Measurements from ENCODE around the gene IGSF9.

Gene IGSF9

GRCh38 chr1:159953536-159954515 lies 8.4 kb upstream of the IGSF9 start, which contains the start of gene SLAMF9:
Gene SLAMF9, minus strand, starts transcription at chr1:159954237. Its CDS starts 100 bp downstream, at chr1:159954137.
- Histone ChIP-seq H3K4me3 (ENCODE audit: low read length) (no peak within 1 kb of the TSS), H3K27me3 (replicated peaks; ENCODE audit: control insufficient read depth, insufficient read depth, low read length) (no peaks in the 10 kb centered on the region), H3K4me1 (ENCODE audit: control insufficient read depth, insufficient read depth, low read length) (peaks cover 10% of the 10 kb centered on the region), H3K9me3 (ENCODE audit: control insufficient read depth, low read length) (no peaks in the 10 kb centered on the region), H3K9ac (ENCODE audit: low read length) (no peak within 1 kb of the TSS), H3K36me3 (ENCODE audit: control insufficient read depth, insufficient read depth, low read length, severe bottlenecking) (no peaks in the 10 kb centered on the region)
- peak; percentile 25 for DNase-seq (ENCODE audit: low read depth)

- DNase-seq (ENCODE audit: low read depth) = no peak
- Histone ChIP-seq H3K4me1 (ENCODE audit: control insufficient read depth, insufficient read depth, low read length) (peaks cover 10% of the 10 kb centered on the region), H3K27me3 (replicated peaks; ENCODE audit: control insufficient read depth, insufficient read depth, low read length) (no peaks in the 10 kb centered on the region), H3K9me3 (ENCODE audit: control insufficient read depth, low read length) (no peaks in the 10 kb centered on the region), H3K4me3 (ENCODE audit: low read length) (no peak overlapping the region), H3K9ac (ENCODE audit: low read length) (no peak overlapping the region), H3K36me3 (ENCODE audit: control insufficient read depth, insufficient read depth, low read length, severe bottlenecking) (no peaks in the 10 kb centered on the region)
These were observed 7.5 kb upstream of the IGSF9 start for GRCh38 chr1:159952932-159953331.

GRCh38 chr1:159951551-159951950 lies 6.1 kb upstream of the IGSF9 start:
- DNase-seq (ENCODE audit: low read depth) = no peak
- H3K4me3 ChIP-seq (ENCODE audit: low read length) = no peak overlapping the region
- no peaks in the 10 kb centered on the region for H3K9me3 ChIP-seq (ENCODE audit: control insufficient read depth, low read length)
- H3K27me3 ChIP-seq (replicated peaks; ENCODE audit: control insufficient read depth, insufficient read depth, low read length) = no peaks in the 10 kb centered on the region
- peaks cover 10% of the 10 kb centered on the region for H3K4me1 ChIP-seq (ENCODE audit: control insufficient read depth, insufficient read depth, low read length)
- H3K9ac ChIP-seq (ENCODE audit: low read length) = no peak overlapping the region
- H3K36me3 ChIP-seq (ENCODE audit: control insufficient read depth, insufficient read depth, low read length, severe bottlenecking) = no peaks in the 10 kb centered on the region

GRCh38 chr1:159951016-159951415 lies 5.6 kb upstream of the IGSF9 start:
- Histone ChIP-seq H3K9me3 (ENCODE audit: control insufficient read depth, low read length) (no peaks in the 10 kb centered on the region), H3K4me3 (ENCODE audit: low read length) (no peak overlapping the region), H3K9ac (ENCODE audit: low read length) (no peak overlapping the region), H3K27me3 (replicated peaks; ENCODE audit: control insufficient read depth, insufficient read depth, low read length) (no peaks in the 10 kb centered on the region), H3K4me1 (ENCODE audit: control insufficient read depth, insufficient read depth, low read length) (peaks cover 11% of the 10 kb centered on the region), H3K36me3 (ENCODE audit: control insufficient read depth, insufficient read depth, low read length, severe bottlenecking) (no peaks in the 10 kb centered on the region)
- DNase-seq (ENCODE audit: low read depth) = no peak

- DNase-seq (ENCODE audit: low read depth) = no peak
- H3K36me3 ChIP-seq (ENCODE audit: control insufficient read depth, insufficient read depth, low read length, severe bottlenecking) = no peaks in the 10 kb centered on the region
- no peaks in the 10 kb centered on the region for H3K9me3 ChIP-seq (ENCODE audit: control insufficient read depth, low read length)
- peaks cover 6% of the 10 kb centered on the region for H3K27me3 ChIP-seq (replicated peaks; ENCODE audit: control insufficient read depth, insufficient read depth, low read length)
- no peak overlapping the region for H3K4me3 ChIP-seq (ENCODE audit: low read length)
- no peak overlapping the region for H3K9ac ChIP-seq (ENCODE audit: low read length)
- peaks cover 19% of the 10 kb centered on the region for H3K4me1 ChIP-seq (ENCODE audit: control insufficient read depth, insufficient read depth, low read length)
These were observed 4.6 kb upstream of the IGSF9 start for GRCh38 chr1:159949981-159950381.

- DNase-seq (ENCODE audit: low read depth) = no peak
- Histone ChIP-seq H3K27me3 (replicated peaks; ENCODE audit: control insufficient read depth, insufficient read depth, low read length) (peaks cover 15% of the 10 kb centered on the region), H3K36me3 (ENCODE audit: control insufficient read depth, insufficient read depth, low read length, severe bottlenecking) (no peaks in the 10 kb centered on the region), H3K9ac (ENCODE audit: low read length) (no peak overlapping the region), H3K4me3 (ENCODE audit: low read length) (no peak overlapping the region), H3K4me1 (ENCODE audit: control insufficient read depth, insufficient read depth, low read length) (peaks cover 19% of the 10 kb centered on the region), H3K9me3 (ENCODE audit: control insufficient read depth, low read length) (no peaks in the 10 kb centered on the region)
These were observed 3.7 kb upstream of the IGSF9 start for GRCh38 chr1:159949123-159949522.

- Histone ChIP-seq H3K9ac (ENCODE audit: low read length) (no peak overlapping the region), H3K36me3 (ENCODE audit: control insufficient read depth, insufficient read depth, low read length, severe bottlenecking) (no peaks in the 10 kb centered on the region), H3K9me3 (ENCODE audit: control insufficient read depth, low read length) (no peaks in the 10 kb centered on the region), H3K27me3 (replicated peaks; ENCODE audit: control insufficient read depth, insufficient read depth, low read length) (peaks cover 25% of the 10 kb centered on the region), H3K4me1 (ENCODE audit: control insufficient read depth, insufficient read depth, low read length) (peaks cover 19% of the 10 kb centered on the region), H3K4me3 (ENCODE audit: low read length) (no peak overlapping the region)
- DNase-seq (ENCODE audit: low read depth) = no peak
These were observed 2.5 kb upstream of the IGSF9 start for GRCh38 chr1:159947942-159948341.

GRCh38 chr1:159946242-159947187 lies 1.1 kb upstream of the IGSF9 start:
- Histone ChIP-seq H3K27me3 (replicated peaks; ENCODE audit: control insufficient read depth, insufficient read depth, low read length) (peaks cover 33% of the 10 kb centered on the region), H3K9ac (ENCODE audit: low read length) (no peak overlapping the region), H3K9me3 (ENCODE audit: control insufficient read depth, low read length) (no peaks in the 10 kb centered on the region), H3K4me1 (ENCODE audit: control insufficient read depth, insufficient read depth, low read length) (peaks cover 14% of the 10 kb centered on the region), H3K4me3 (ENCODE audit: low read length) (peak overlapping the region; percentile 77), H3K36me3 (ENCODE audit: control insufficient read depth, insufficient read depth, low read length, severe bottlenecking) (no peaks in the 10 kb centered on the region)
- DNase-seq (ENCODE audit: low read depth) = peak; percentile 14

GRCh38 chr1:159944623-159945455 lies 574 bp downstream of the IGSF9 start:
- DNase-seq (ENCODE audit: low read depth) = no peak
- Histone ChIP-seq H3K9ac (ENCODE audit: low read length) (no peak overlapping the region), H3K9me3 (ENCODE audit: control insufficient read depth, low read length) (no peaks in the 10 kb centered on the region), H3K4me3 (ENCODE audit: low read length) (peak overlapping the region; percentile 77), H3K27me3 (replicated peaks; ENCODE audit: control insufficient read depth, insufficient read depth, low read length) (peaks cover 43% of the 10 kb centered on the region), H3K36me3 (ENCODE audit: control insufficient read depth, insufficient read depth, low read length, severe bottlenecking) (no peaks in the 10 kb centered on the region), H3K4me1 (ENCODE audit: control insufficient read depth, insufficient read depth, low read length) (peaks cover 10% of the 10 kb centered on the region)

- Histone ChIP-seq H3K9ac (ENCODE audit: low read length) (no peak overlapping the region), H3K9me3 (ENCODE audit: control insufficient read depth, low read length) (no peaks in the 10 kb centered on the region), H3K27me3 (replicated peaks; ENCODE audit: control insufficient read depth, insufficient read depth, low read length) (peaks cover 43% of the 10 kb centered on the region), H3K4me3 (ENCODE audit: low read length) (no peak overlapping the region), H3K4me1 (ENCODE audit: control insufficient read depth, insufficient read depth, low read length) (peaks cover 10% of the 10 kb centered on the region), H3K36me3 (ENCODE audit: control insufficient read depth, insufficient read depth, low read length, severe bottlenecking) (no peaks in the 10 kb centered on the region)
- no peak for DNase-seq (ENCODE audit: low read depth)
These were observed 1.3 kb downstream of the IGSF9 start for GRCh38 chr1:159943908-159944622.
